Activated CD4-positive, alpha-beta T cell treated with anti-CD3 and anti-CD28 coated beads, Interleukin-2, amount 50 U/mL, for 1 hour (primary cell): ENCODE measurements around the gene INTS3.
A peak's percentile ranks its signal among the peaks of the same experiment; 100 is the strongest.
"Not testable (repeated sequence)": the region's sequence is repeated elsewhere in the genome, so short reads cannot be mapped to it uniquely, and the experiment has no call there.

Experiments used
- DNase-seq: peaks from one replicate; pipeline ENCODE4 v3.0.0-alpha.2; 2020

INTS3 gene

DNA sequence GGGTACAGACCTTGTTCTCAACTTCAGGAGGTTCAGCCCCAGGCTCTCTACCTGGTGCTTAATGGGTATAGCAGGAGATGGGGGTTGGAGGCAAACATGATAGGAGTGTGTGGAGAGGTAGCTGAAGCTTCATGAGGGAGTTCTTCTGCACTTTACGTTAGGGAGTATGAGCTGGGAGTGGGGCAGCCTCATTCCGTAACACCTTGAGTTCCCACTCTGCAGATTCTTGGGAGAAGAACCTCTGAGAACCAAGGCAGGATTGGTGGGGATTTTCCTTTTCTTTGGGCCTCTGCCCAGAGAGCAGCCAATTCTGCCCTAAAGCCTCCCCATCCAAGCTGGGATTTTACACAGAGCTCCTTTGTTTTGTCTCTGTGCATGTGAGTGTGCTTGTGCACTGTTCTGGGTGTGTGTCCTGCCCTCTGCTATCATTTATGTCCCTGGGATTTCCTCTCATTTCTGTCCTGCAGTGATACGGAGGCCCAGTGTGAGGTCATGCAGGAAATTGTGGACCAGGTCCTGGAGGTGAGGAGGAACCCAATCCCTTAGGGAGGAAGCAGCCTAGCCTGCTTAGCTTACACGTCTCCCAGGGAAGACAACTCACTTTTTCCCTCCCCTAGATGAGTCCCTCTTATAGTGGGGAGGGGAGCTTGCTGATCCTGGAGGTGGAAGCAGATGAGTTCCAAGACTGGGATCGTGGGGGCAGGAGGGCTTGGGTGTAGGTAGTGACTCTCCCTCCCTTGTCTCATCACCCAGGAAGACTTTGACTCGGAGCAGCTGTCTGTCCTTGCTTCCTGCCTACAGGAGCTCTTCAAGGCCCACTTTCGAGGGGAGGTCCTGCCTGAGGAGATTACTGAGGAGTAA, 35.7 kb downstream of the INTS3 start:
- DNase-seq = no peak

GRCh38 chr1:153764310-153764709, 36.5 kb downstream of the INTS3 start:
- no peak for DNase-seq

GRCh38 chr1:153766663-153767062, 38.8 kb downstream of the INTS3 start:
- DNase-seq = not testable (repeated sequence)

GRCh38 chr1:153767519-153767918, 39.7 kb downstream of the INTS3 start:
- DNase-seq = no peak

GRCh38 chr1:153768316-153769181, 40.7 kb downstream of the INTS3 start:
- no peak for DNase-seq

GRCh38 chr1:153769221-153769620, 41.4 kb downstream of the INTS3 start:
- DNase-seq = no peak

- DNase-seq = no peak
These were observed 42.9 kb downstream of the INTS3 start for GRCh38 chr1:153770797-153771196.

DNA sequence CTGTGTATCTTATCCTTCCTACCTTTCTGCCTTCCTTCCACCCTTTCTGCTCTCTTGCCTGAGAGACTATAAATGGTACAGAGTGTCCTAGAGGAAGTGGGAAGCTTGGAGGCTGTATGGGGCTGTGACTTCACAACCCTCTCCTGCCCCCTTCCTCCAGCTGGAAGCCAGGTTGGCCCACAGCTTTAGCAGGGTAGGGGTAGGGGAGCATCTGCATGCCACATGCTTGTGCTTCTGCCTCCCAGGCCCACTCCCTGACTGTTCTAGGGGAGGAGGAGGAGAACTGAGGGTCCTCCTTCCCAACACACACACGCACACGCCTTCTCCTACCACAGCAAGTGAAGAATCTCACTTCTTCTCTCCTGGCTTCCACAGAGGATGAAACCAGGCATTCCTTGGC, 43.4 kb downstream of the INTS3 start:
- DNase-seq = no peak

DNA sequence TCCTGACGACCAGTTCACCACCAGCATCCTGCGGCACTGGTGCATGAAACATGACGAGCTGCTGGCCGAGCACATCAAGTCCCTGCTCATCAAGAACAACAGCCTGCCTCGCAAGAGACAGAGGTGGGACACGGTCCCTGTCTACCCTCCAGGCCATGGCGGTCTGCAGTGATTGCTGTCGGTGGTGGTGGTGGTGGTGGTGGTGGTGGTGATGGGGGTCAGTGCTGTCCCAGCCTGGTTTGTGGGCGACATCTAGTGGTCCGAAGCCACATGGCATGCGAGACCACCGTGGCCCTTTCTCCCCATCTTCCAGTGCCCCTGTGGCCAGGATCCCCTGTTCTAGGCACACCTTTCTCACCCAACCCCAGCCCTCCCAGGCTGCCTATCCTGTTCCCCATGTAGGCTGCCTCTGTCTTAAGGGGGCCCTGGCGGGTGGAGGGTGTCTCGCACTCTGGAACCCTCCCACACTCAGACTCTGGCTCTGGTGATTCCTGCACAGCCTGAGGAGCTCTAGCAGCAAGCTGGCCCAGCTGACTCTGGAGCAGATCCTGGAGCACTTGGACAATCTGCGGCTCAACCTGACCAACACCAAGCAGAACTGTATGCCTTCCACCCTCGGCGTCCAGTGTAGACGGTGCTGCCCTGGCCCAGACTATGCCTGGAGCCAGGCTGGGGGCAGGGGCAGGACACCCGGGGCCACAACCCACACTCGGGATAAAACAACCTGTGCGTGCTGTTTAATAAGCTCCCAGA, 44.2 kb downstream of the INTS3 start:
- DNase-seq = no peak

GRCh38 chr1:153773096-153773921, 45.5 kb downstream of the INTS3 start:
- DNase-seq = no peak

GRCh38 chr1:153774026-153774595, 46.3 kb downstream of the INTS3 start:
- DNase-seq = no peak

DNA sequence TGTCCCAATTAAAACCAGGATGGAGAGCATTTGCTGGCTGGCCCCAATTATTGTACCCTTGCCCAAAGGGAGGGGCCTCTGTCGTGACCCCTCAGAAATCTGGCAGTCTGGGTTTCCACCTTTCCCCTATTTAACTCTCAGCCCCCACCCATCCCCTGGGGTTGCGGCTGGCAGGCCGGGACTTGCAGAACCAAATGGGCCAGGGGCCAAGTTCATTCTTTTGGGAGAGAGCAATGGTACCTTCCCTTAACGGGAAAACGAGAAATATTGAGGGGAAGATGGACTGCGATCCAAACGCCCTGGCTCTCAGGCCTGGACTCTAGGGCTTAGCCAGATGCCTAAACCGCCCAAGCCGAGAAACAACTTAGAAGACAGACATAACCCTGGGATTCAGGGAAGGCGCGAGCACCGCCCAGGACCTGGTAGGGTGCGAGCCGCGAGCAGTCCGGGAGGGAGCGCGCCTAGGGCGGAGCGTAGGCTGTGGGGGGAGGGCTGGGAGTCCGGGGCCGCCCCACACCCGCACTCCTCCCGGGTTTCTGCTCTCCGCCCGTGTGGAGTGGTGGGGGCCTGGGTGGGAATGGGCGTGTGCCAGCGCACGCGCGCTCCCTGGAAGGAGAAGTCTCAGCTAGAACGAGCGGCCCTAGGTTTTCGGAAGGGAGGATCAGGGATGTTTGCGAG, 47.1 kb downstream of the INTS3 start, which contains the start of gene SLC27A3:
Gene SLC27A3 (plus strand): TSS at position 628 of the 678 bp plus-strand sequence. CDS start 91 bp downstream, outside the sequence.
- DNase-seq = no peak

DNA sequence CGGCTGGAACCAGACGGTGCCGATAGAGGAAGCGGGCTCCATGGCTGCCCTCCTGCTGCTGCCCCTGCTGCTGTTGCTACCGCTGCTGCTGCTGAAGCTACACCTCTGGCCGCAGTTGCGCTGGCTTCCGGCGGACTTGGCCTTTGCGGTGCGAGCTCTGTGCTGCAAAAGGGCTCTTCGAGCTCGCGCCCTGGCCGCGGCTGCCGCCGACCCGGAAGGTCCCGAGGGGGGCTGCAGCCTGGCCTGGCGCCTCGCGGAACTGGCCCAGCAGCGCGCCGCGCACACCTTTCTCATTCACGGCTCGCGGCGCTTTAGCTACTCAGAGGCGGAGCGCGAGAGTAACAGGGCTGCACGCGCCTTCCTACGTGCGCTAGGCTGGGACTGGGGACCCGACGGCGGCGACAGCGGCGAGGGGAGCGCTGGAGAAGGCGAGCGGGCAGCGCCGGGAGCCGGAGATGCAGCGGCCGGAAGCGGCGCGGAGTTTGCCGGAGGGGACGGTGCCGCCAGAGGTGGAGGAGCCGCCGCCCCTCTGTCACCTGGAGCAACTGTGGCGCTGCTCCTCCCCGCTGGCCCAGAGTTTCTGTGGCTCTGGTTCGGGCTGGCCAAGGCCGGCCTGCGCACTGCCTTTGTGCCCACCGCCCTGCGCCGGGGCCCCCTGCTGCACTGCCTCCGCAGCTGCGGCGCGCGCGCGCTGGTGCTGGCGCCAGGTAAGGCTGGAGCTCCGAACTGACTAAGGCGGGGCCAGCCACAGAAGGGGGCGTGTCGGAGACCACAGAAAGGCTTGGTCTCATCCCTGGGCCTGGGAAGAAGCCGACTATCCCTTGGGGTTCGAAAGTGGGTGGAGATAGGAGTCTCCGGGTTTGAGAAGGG, 47.8 kb downstream of the INTS3 start:
- peak; percentile 61 for DNase-seq

GRCh38 chr1:153776352-153776751, 48.5 kb downstream of the INTS3 start:
- DNase-seq = no peak

DNA sequence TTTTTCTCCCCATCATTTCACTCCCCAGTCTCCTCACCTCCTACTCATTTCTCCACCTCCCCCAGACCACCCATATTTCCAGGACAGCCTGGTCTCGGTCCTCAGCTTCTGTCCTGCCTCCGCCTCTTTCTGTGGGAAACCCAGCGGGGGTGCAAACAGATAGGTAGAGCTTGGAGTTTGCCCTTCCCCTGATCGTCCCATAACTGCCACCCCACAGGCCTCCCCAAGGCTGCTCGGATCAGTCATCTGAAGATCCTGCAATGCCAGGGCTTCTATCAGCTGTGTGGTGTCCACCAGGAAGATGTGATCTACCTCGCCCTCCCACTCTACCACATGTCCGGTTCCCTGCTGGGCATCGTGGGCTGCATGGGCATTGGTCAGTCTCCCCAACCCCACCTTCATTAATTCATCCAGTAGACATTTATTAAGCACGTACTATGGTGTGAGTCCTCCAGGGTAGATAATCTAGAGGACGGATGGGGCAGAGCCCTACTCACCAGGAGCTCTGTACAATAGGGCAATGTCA, 49.1 kb downstream of the INTS3 start:
- no peak for DNase-seq

DNA sequence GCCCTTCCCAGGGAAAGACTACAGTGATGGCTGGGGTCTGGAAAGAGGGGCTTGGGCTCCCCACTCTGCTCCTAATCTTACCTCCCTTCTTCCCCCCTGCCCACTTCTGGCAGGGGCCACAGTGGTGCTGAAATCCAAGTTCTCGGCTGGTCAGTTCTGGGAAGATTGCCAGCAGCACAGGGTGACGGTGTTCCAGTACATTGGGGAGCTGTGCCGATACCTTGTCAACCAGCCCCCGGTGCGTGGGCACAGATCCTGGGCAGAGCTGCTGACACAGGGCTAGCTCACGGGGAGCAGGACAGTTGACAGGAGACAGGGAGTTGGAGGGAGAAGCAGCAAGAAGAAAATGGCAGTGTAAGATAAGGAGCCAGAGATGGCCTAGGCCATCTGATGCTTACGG, 49.8 kb downstream of the INTS3 start:
- DNase-seq = no peak

DNA sequence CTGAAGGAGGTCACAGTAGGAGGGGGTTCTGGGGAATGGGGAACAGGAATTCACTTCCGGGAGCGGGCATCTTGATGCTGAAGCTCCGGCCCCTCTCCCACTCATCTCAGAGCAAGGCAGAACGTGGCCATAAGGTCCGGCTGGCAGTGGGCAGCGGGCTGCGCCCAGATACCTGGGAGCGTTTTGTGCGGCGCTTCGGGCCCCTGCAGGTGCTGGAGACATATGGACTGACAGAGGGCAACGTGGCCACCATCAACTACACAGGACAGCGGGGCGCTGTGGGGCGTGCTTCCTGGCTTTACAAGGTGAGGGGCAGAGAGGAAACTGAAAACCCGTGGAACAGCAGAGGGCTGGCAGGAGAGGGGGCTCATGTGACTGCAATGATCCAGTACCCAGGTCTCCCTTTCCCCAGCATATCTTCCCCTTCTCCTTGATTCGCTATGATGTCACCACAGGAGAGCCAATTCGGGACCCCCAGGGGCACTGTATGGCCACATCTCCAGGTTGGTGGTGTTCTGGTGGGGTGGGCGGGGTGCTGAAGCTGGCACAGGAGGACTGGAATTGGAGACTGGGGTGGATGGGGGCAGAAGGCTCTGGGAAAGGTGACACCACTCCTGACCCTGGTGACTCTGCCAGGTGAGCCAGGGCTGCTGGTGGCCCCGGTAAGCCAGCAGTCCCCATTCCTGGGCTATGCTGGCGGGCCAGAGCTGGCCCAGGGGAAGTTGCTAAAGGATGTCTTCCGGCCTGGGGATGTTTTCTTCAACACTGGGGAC, 50.4 kb downstream of the INTS3 start:
- no peak for DNase-seq

DNA sequence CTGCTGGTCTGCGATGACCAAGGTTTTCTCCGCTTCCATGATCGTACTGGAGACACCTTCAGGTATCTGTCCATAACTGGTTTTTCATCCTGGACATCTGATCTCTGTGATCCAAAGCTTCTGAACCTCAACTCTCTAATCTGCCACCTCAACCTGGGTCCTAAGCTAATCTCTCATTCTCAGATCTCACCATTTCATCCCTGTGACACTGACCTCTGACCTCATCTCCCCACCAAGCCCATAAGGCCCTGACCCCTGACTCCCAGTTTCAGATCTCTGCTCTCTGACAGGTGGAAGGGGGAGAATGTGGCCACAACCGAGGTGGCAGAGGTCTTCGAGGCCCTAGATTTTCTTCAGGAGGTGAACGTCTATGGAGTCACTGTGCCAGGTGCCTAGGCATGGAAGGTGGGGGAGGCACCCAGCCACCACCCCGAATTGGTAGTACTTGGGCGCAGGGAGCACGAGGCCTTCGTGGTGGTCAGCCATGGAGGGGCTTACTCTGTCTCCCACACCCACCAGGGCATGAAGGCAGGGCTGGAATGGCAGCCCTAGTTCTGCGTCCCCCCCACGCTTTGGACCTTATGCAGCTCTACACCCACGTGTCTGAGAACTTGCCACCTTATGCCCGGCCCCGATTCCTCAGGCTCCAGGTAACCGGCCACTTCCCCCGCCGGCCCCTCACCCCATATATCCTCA, 51.1 kb downstream of the INTS3 start:
- no peak for DNase-seq
